ENCODE measurements around the gene MKLN1.

The MKLN1 gene

DNA sequence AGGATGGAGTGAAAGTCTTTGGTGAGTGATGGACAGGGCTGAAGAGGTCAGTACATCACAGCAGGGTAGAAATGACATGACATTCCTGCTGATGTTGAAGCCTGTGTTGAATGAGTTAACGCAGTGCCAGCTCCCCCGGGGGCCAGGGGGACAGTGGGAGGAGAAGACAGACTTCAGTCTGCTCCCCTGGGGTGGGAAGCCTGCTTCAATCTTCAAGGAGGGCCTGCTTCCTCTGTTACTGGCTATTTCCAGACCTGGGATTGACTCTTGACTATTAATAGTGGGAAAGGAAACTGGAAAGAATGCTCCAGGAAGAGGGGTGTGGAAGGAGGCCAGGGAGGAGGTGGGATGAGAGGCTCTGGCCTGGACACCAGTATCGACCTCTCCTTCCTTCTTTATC, 201.5 kb downstream of the MKLN1 start:
- no peak for DNase-seq

DNA sequence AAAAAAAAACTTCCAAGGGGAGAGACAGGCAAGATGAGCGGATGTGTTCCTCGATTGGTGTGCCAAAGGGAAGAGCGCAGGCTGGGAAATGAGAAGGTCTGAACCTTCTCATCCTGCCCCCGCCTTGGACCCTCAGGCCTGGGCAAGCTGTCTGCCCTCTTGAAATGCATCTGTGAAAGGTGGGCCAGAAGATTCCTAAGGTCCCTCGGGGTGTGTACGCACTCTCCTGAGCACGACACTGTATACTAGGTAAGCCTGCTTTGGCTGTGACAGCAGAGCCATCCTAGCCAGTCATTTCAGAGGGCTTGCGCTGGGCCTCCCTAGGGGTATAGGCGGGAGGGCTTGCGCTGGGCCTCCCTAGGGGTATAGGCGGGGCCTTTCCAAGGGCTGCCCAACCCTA, 201.9 kb downstream of the MKLN1 start:
- no peak for DNase-seq

DNA sequence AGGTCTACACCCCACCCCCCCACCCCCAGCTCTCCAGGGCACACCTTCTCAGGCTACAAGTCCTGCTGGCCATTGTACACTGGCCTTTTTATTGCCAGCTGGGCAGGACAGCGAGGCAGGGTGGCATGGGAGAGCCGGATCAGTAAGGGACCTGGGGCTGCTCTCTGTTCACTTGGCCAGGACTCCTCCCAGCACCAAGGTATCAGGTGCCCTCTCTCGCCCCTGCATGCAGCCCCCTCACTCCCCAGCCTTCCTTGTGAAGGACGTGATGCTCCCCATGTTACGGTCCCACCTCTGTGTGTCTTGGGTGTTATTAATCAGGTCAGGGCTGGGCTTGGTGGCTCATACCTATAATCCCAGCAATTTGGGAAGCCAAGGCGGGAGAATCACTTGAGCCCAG, 202.5 kb downstream of the MKLN1 start:
- no peak for DNase-seq

DNA sequence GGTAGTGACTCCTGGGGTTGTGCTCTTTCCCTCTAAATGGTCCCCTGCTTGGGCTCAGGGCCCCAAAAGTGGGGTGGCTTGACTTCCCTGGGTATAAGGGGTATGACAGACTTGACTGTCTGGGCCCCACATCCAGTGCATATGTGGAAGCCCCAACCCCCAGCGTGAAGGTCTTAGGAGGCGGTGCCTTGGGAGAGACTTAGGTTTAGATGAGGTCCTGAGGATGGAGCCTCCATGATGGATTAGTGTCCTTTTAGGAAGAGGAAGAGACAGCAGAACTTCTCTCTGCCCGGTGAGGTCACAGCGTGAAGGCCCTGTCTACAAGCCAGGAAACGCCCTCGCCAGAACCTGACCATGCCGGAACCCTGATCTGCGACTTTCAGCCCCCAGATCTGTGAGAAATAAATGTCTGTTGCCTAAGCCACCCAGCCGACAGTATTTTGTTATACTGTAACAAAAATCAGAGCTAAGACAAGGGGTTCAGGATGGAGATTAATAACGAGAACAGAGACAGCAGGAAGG, 205.0 kb downstream of the MKLN1 start:
- DNase-seq = no peak

DNA sequence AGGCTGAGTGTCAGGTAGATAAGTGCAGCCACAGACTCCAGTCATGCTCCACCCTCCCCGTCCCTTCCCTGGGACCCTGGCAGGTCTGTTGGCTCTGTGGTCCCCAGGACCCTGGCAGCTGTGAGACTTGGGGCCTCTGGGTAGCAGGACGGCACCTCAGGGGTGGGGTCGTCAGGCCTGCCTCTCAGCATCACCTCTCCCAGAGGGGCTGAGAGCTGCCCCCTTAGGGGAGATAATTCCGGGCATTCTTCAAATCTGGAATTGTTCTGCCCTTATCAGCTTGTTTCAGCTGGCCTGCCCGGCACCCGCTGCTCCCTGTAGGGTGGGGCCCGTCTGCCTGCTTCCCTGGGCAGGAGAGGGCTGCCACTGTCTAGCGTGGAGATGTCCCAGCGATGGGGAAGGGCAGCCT, 205.5 kb downstream of the MKLN1 start:
- DNase-seq = no peak

DNA sequence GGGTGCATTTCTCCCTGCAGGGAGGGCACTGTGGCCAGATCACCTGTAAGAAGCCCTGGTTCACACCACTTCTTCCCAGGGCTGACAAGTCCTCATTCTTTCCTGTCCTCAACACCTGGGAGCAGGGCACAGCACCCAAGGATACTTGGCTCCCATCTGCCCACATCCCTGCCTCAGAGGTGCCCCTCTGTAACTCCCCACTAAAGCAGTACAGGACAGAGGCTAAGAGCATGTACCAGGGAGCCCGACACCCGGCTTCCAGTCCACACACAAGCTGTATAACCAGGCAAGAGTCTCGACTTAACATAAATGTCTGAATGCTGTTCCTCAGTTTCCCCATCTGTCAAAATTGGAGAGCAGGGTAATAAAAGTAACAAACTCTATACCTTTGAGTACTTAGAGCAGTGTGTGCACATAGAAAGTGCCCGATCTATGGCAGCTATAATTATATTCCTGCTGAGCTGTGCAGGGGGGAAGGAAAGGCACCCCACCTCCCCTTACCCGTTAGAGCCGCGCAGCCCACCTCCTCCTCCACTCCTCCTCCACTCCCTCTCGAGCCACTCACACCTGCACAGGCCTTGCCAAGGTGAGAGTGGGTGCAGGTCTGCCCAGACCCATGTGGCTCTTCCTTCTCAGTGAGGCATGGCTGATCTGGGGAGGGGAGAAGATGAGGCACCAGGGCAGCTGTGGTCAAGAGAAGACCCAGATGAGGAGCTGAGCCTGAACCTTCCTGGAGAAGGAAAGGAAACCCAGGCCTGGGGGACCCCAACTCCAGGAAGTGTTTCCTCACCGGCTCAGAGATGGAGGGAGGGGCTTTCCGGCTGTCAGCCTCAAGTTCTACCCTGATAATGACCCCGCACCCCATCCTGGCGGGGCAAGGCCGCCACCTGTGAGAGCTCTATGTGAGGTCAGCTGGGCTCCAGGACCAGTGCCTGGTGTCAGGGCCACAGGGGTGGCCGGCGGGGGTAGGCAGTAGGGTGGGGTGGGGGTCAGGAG, 206.2 kb downstream of the MKLN1 start:
- no peak for DNase-seq

DNA sequence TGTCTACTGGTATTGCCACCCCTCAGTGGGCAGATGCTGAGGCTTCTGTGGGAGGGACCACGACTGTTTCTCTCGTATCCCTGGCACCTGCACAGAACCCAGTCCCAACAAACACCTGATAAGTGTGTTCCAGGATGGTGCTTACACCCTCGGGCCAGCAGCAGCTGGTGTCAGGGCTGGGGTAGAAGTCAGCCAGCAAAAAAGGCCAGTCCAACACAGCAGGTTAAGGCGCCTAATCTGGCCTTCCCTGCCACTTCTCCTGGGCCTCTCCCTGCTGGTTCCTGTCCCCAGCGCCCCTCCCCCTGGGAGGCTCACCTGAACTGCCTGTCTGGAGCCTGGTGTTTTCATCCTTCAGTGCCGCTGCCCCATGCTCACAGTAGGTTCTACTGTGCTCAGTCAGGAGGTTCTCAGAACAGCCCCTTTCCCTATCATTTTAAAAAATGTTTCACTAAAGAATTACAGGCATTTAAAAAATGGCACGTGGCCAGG, 208.7 kb downstream of the MKLN1 start:
- DNase-seq = no peak

DNA sequence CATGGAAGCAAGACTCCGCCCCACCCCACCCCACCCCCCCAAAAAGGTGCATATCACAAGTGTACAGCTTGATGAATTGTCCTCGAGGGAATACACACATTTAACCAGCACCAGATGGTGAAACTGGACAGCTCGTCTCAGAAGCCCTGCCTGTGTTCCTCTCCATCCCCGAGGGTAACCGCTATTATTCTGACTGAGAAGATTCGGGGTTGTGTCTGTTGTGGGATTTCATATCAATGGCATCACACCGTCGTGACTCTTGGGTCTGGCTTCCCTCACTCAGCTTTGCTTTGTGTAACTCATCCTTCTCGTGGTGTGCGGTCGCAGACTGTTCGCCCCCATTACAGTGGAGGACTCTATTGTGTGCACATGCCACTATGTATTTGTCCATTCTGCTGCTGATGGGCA, 209.9 kb downstream of the MKLN1 start:
- no peak for DNase-seq

DNA sequence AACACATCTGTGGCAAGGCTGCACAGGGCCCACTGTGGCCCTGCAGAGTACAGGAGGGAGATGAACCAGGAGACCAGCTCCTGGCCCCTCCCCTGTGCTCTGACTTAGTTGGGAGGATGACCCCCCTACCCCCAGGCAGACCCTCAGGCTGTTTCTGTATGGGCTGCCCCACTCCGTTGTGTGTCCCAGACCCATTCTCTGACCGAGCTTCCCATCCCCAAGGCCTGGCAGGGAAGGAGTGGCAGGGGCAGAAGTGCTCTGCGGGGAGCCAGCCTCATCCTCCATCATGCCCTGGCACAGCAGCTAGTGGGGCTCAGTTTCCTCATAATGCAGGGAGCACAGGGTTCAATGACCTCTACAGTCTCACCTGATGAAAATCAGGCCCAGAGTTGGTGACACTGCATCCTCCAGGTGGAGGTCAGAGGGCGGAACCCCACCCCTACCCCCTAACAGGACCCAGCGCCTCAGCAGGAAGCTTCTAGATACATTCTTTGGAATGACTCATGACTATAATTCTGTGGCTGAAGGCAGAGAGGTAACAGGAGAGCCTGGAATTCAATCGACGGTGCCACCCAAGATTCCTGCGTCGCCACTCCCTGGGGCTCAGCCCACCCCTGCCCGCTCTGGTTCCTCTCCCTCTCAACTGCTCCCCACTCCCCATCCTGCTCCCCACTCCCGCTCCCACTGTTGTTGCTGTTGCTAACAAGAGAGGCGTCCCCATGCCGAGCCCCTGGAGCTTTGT, 210.6 kb downstream of the MKLN1 start:
- no peak for DNase-seq

DNA sequence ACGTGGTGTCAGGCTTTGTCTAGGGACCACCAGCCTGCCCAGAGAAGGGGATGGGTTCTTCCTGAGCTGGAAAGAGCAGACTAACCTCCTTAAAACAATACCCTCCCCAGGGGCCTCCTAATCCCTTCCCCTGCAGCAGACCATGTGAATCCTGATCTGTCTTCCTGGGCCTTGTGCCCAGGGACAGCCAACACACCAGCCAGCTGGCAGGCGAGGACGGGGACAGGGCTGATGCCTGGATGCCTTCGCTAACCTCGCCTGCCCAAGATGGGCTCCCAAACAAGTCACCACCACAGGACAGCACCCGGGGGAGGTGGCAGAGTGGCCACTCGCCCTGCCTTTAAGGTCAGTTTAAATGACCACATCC, 211.1 kb downstream of the MKLN1 start:
- DNase-seq = no peak

DNA sequence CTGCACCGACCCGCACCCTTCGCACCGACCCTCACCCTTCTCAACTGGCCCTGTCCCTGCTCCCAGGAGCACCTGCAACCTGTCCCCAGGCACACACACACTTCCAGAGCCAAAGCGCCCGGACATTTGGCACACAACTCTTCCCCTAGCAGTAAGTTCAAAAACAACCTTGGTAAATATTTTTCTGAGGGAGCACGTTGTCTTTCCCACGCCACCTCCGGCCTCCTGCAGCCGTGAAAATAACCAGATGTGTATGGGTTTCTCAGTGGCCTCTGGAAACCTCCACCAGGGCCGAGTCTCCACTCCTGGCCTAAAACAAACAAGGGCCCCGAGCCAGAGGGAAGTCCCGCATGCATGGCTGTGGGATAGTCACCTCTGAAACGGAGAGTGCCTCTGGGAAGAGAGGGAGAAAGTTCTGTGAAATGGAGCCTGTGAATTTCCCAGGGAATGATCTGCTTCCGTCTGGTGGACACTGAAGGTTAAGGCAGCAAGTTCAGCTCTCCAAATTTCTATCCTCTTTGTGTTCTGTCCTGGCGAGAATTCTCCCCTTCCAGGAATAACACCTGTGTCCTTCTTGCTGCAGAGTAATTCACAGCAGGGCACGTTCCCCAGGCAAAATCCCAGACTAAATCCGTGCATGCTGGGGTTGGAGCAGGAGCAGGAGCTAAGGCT, 213.0 kb downstream of the MKLN1 start:
- no peak for DNase-seq

DNA sequence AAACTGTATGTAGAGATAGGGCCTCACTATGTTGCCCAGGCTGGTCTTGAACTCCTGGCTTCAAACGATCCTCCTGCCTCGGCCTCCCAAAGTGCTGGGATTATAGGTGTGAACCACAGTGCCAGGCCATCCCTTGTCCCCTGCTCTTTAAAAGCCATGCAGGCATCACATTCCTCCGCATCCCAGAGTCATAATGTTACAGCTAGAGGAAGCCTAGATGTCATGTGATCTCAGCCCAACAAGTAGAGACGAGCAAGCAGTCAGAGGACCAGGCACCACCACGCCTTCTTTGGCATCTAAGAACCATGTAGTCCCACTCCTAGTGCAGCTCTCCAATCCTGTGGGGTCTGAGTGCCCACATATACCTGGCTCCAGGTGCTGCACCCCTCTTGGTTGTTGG, 215.6 kb downstream of the MKLN1 start:
- no peak for DNase-seq

DNA sequence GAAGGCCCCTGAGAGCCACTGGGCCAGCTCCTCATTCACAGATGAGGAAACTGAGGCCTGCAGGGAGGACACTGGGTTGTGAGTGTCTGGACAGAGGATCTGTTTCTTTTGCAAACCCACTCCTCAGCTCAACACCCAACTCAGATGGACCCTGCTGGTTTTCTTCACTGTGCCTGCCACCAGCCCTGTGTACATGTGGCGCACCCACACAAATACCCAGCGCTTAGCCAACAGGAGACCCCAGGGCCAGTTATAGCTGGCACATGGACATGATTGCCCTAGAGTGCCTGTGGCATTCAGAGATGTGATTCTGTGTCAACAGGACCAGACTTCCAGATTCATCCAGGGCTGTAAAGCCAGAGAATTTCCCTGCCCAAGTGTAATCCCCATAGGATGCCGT, 216.3 kb downstream of the MKLN1 start:
- DNase-seq = no peak

DNA sequence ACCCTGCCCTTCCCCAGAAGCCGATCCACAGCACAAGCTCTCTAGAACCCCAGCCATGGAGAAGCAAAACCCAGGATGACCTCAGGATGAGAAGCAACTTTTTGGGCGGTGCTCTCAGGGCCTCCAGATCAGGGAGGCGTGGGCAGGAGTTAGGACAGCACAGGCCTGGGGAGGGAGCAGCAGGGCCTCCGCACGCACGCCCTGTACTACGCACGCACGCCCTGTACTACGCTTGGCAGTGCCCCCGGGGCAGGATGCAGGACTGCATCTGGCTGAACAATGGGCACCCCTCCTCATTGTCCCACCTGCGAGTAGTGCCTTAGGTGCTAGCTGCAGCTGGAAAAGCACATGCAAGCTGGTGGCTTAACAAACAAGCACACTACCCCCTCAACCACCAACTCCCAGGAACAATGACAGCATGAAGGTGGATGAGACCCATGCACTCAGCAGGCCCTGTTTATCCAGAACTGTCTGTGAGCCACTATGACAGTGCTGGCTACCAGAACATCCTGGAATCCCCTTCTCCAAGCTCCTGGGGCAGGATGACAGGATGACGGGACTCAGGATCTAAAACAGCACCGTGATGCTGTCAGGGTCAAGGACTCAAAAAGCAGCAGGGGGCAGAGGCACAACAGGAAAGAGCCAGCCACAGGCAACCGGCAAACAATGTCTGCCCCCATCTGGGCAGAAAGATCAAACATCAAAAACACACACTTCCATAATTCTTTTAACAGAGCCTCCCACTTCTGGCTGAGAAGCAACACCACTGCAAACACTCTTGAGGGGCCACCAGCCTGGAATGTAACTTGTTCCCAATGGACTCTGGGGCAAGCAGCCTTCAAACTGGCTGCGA, 217.0 kb downstream of the MKLN1 start:
- no peak for DNase-seq

DNA sequence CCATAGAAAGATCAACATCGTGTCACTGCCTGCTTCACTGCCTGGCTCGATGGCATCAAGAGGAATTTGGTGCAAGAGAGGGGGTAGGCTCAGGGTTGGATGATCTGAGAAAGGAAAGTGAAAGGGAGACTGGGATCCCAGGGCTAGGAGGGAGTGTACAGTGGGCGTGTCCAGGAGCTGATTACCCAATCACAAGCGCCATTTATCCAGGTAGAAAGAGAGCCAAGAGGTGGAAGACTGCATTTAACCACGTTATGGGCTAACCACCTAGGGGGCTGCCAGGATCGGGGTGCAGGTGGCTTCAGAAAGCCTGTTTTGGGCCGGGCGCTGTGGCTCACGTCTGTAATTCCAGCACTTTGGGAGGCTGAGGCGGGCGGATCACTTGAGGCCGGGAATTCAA, 218.4 kb downstream of the MKLN1 start:
- no peak for DNase-seq

Measured in activated gamma-delta T cell treated with Interleukin-2 at 50 U/mL for 16 hours (primary cell).